ENCODE measurements around the gene TXNRD1. TPM values are rescaled to one million over a fixed set of nuclear protein-coding genes. Genes with fewer than 3 reads are reported as not detected.

Gene TXNRD1
- total RNA-seq, 4 donors from 2014 or later: 33.1 to 52.1 (median 39.4) TPM

DNA sequence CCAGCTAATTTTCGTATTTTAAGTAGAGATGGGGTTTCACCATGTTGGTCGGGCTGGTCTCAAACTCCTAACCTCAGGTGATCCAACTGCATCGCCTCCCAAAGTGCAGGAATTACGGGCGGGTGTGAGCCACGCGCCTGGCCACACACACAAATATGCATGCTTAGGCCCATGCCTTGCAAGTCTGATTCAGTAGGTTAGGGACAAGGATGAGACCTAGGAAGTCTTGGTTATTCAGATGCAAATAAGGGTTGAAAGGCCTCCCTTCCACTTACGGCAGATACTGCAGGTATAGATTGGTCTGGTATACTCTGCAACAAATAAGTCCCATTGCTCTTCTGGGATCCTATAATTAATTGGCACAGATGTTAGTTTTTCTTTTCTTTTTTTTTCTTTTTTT is 32.9 kb downstream of the TXNRD1 start:
- no peak for TF ChIP-seq POLR2A (IDR thresholded peaks at IDR 0.05)
- no peak for TF ChIP-seq POLR2AphosphoS5 (IDR thresholded peaks at IDR 0.05)
- no peaks in the 10 kb centered on the region for H3K4me1 ChIP-seq
- no peaks in the 10 kb centered on the region for H3K9me3 ChIP-seq
- H3K27me3 ChIP-seq: no peaks in the 10 kb centered on the region
- no peak for DNase-seq (ENCODE audit: low spot score in 2 of 2)
- no peaks in the 10 kb centered on the region for H3K36me3 ChIP-seq
- H3K4me3 ChIP-seq: no peak overlapping the region
- no peak overlapping the region for H3K27ac ChIP-seq
- 97% methylated on average over 8 of the region's 8 CpGs for WGBS

DNA sequence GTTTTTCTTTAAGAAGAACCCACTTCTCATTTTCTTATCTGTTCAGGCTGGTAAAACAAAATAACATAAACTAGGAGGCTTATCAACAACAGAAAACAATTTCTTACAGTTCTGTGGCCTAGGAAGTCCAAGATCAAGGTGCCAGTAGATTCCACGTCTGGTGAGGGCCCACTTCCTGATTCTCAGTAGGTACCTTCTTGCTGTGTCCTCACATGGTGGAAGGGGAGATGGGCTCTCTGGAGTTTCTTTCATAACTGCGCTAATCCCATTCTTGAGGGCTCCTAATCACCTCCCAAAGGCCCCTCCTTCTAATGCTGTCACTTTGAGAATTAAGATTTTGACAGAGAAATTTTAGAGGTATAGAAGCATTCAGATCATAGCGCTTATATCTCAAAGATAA is 33.4 kb downstream of the TXNRD1 start:
- H3K27ac ChIP-seq: no peak overlapping the region
- 86% methylated on average over 3 of the region's 3 CpGs for WGBS
- TF ChIP-seq POLR2AphosphoS5 (IDR thresholded peaks at IDR 0.05) (no peak), EP300 (IDR thresholded peaks at IDR 0.05) (no peak), POLR2A (IDR thresholded peaks at IDR 0.05) (no peak)
- TF ChIP-seq, protein P1, sequence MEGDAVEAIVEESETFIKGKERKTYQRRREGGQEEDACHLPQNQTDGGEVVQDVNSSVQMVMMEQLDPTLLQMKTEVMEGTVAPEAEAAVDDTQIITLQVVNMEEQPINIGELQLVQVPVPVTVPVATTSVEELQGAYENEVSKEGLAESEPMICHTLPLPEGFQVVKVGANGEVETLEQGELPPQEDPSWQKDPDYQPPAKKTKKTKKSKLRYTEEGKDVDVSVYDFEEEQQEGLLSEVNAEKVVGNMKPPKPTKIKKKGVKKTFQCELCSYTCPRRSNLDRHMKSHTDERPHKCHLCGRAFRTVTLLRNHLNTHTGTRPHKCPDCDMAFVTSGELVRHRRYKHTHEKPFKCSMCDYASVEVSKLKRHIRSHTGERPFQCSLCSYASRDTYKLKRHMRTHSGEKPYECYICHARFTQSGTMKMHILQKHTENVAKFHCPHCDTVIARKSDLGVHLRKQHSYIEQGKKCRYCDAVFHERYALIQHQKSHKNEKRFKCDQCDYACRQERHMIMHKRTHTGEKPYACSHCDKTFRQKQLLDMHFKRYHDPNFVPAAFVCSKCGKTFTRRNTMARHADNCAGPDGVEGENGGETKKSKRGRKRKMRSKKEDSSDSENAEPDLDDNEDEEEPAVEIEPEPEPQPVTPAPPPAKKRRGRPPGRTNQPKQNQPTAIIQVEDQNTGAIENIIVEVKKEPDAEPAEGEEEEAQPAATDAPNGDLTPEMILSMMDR (IDR thresholded peaks at IDR 0.05): no peak
- H3K4me1 ChIP-seq: no peaks in the 10 kb centered on the region
- no peaks in the 10 kb centered on the region for H3K36me3 ChIP-seq
- H3K9me3 ChIP-seq: no peaks in the 10 kb centered on the region
- H3K4me3 ChIP-seq: no peak overlapping the region
- DNase-seq (ENCODE audit: low spot score in 2 of 2): no peak
- H3K27me3 ChIP-seq: no peaks in the 10 kb centered on the region

DNA sequence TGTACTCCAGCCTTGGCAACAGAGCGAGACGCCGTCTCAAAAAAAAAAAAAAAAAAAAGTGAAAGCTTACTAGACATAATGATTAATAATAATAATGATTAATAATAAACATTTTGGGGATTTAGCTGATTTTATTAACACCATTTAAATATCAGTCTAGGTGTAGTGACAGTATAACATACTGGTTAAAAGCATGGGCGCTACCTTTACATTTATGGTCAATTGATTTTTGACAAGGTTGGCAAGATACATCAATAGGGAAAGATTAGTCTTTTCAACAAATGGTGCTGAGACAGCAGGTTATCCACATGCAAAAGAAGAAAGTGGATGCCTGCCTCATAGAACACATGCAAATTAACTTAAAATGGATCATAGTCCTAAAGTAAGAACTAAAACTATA is 34.3 kb downstream of the TXNRD1 start:
- no peak for TF ChIP-seq POLR2A (IDR thresholded peaks at IDR 0.05)
- H3K27me3 ChIP-seq: no peaks in the 10 kb centered on the region
- no peaks in the 10 kb centered on the region for H3K9me3 ChIP-seq
- H3K36me3 ChIP-seq: no peaks in the 10 kb centered on the region
- H3K27ac ChIP-seq: no peak overlapping the region
- no peak for DNase-seq (ENCODE audit: low spot score in 2 of 2)
- no peak overlapping the region for H3K4me3 ChIP-seq
- no peaks in the 10 kb centered on the region for H3K4me1 ChIP-seq
- 93% methylated on average over 4 of the region's 4 CpGs for WGBS

DNA sequence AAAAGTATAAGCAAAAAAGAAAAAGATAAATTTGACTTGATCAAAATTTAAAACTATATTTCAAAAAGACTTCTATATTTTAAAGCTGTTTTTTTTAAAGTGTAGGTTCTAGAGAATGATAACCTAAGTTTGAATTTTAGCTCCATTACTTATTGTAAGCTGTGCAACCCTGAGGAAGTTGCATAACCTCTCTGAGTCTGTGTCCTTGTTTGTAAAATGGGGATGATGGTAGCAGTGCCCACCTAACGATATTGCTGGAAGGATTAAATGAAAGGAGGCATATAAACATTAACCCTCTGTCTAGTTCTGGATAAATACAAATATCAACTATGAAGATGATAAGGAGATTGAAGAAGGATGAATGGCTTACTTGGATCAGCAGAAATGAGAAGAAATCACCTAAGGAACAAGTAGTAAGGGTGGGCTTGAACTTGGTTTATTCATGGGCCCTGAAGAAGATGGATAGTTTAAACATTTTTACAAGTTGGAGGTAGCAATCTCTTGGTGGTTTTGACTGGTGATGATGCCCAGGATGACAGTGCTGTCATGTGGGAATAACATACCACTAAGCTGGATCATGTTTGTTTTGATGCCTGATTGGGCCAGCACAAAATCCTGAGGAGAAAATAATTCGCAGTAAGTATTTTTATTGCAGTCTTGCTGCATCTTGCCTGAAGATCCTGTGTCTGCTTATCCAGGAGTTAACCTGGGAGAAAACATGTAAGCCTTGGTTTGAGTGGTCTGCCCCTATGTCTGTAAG is 35.0 kb downstream of the TXNRD1 start:
- no peak for DNase-seq (ENCODE audit: low spot score in 2 of 2)
- H3K9me3 ChIP-seq: no peaks in the 10 kb centered on the region
- TF ChIP-seq POLR2A (IDR thresholded peaks at IDR 0.05): no peak
- no peak for TF ChIP-seq EP300 (IDR thresholded peaks at IDR 0.05)
- TF ChIP-seq, protein P1 (IDR thresholded peaks at IDR 0.05): no peak
- TF ChIP-seq POLR2AphosphoS5 (IDR thresholded peaks at IDR 0.05): no peak
- H3K4me1 ChIP-seq: no peaks in the 10 kb centered on the region
- no peaks in the 10 kb centered on the region for H3K36me3 ChIP-seq
- no peak overlapping the region for H3K27ac ChIP-seq
- H3K27me3 ChIP-seq: no peaks in the 10 kb centered on the region
- WGBS: 75% methylated on average over 2 of the region's 2 CpGs
- no peak overlapping the region for H3K4me3 ChIP-seq

DNA sequence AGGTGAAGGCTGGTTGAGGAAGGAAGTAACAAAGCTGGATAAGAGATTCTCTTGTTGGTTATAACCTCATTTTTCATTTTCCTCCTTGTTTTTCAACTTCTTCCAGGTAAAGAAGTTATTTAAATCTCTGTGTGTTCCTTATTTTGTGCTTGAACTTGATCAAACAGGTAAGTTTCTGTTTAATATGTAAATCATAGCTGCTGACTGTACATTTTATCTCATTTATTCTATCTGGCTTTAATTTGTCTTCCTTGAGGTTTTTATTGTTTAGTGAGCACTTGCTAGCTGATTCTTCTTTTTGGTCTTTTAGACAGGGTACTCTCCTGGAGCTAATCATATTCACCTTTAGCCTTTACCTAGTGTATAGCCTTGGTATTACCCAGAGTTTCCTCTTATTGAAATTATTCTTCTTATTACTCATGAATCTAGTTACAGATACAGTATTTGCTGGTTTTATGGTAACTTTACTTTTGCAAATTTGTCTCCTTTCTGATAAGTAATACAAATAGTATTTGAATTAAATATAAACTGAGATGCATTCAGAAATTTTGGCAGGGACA is 42.4 kb downstream of the TXNRD1 start:
- H3K4me1 ChIP-seq: peaks cover 4% of the 10 kb centered on the region
- H3K4me3 ChIP-seq: no peak overlapping the region
- H3K9me3 ChIP-seq: no peaks in the 10 kb centered on the region
- TF ChIP-seq, protein P1 (IDR thresholded peaks at IDR 0.05): no peak
- TF ChIP-seq POLR2A (IDR thresholded peaks at IDR 0.05): no peak
- no peak for TF ChIP-seq POLR2AphosphoS5 (IDR thresholded peaks at IDR 0.05)
- no peak for TF ChIP-seq EP300 (IDR thresholded peaks at IDR 0.05)
- no peak for DNase-seq (ENCODE audit: low spot score in 2 of 2)
- no peaks in the 10 kb centered on the region for H3K36me3 ChIP-seq
- no peaks in the 10 kb centered on the region for H3K27me3 ChIP-seq
- no peak overlapping the region for H3K27ac ChIP-seq

DNA sequence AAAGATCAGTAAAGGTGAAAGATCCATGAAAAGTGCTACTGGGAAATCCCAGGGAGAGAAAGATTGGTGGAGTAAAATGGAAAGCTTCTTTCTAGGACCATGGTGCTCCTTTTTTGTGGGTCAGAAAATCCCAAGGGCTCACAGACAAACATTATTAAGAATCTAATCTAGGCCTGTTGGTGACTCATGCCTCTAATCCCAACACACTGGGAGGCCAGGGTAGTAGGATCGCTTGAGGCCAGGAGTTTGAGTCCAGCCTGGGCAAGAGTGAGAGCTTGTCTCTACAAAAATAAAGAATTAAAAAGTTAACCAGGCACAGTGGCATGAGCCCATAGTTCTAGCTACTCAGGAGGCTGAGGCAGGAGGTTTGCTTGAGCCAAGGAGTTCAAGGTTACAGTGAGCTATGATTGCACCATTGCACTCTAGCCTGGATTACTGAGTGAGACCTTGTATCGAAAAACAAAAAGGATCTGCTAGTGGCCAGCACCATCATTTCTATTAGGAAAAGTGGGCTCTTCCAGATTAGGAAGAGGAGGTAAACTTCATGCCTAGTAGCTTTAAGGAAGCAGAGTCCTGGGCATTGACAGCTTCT is 43.0 kb downstream of the TXNRD1 start:
- Histone ChIP-seq H3K27me3 (no peaks in the 10 kb centered on the region), H3K36me3 (no peaks in the 10 kb centered on the region), H3K4me3 (no peak overlapping the region), H3K9me3 (no peaks in the 10 kb centered on the region), H3K4me1 (peaks cover 10% of the 10 kb centered on the region), H3K27ac (no peak overlapping the region)
- TF ChIP-seq, protein P1 (IDR thresholded peaks at IDR 0.05): no peak
- TF ChIP-seq POLR2AphosphoS5 (IDR thresholded peaks at IDR 0.05) (no peak), EP300 (IDR thresholded peaks at IDR 0.05) (no peak), POLR2A (IDR thresholded peaks at IDR 0.05) (no peak)
- no peak for DNase-seq (ENCODE audit: low spot score in 2 of 2)
- WGBS: 84% methylated on average over 2 of the region's 2 CpGs
